ENCODE measurements around the gene IMP4. TPM values are rescaled to one million over a fixed set of nuclear protein-coding genes. Genes with fewer than 3 reads are reported as not detected.

IMP4 gene
- polyA plus RNA-seq, 3 donors, result 57.6 to 81.2 (median 58.5) TPM

DNA sequence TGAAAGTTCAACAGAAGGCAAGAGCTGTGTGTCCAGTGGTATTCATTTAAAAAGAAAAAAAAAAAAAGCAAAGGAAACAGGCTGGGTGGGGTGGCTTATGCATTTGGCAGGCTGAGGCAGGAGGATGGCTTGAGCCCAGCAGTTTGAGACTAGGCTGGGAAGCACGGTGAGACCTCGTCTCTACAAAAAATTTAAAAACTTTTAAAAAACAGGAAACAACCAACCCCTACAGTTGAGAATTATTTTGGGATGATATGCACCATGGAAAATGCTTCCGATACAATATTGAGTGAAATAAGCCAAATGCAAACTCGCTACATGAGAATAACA is 44.3 kb downstream of the IMP4 start:
- H3K27ac Mint-ChIP-seq, result no peak overlapping the region

GRCh38 chr2:130387804-130388203 is 45.1 kb downstream of the IMP4 start:
- Histone ChIP-seq H3K4me2 (replicated peaks; ENCODE audit: extremely low read depth, low read length, poor library complexity, severe bottlenecking) (no peak overlapping the region), H3K4me1 (ENCODE audit: control insufficient read depth in 1 of 2, insufficient read depth in 2 of 2, low read length in 2 of 2) (peaks cover 41 to 46% of the 10 kb centered on the region in 2 donors), H3K36me3 (replicated peaks in 1 of 2; ENCODE audit: control insufficient read depth in 1 of 2, insufficient read depth in 2 of 2, low read length in 2 of 2) (peaks cover 0 to 7% of the 10 kb centered on the region in 2 donors), H3K27me3 (ENCODE audit: control insufficient read depth in 2 of 2, insufficient read depth in 2 of 2, low read length in 2 of 2) (no peaks in the 10 kb centered on the region), H3K4me3 (replicated peaks in 1 of 3; ENCODE audit: low read depth in 2 of 3, low read length in 3 of 3) (no peak overlapping the region), H3K9me3 (replicated peaks in 1 of 2; ENCODE audit: control insufficient read depth in 1 of 2, insufficient read depth in 1 of 2, low read length in 2 of 2) (no peaks in the 10 kb centered on the region), H3K9ac (ENCODE audit: insufficient read depth, low read length, poor library complexity, severe bottlenecking) (no peak overlapping the region), H4K20me1 (ENCODE audit: insufficient read depth, low read length) (peaks cover 3% of the 10 kb centered on the region), H2AFZ (ENCODE audit: insufficient read depth, low read depth, low read length, poor library complexity, severe bottlenecking) (no peak overlapping the region), H3K79me2 (ENCODE audit: insufficient read depth, low read length) (peaks cover 13% of the 10 kb centered on the region), H3K27ac (ENCODE audit: low read depth in 1 of 2, low read length in 2 of 2) (no peak overlapping the region)
- Mint-ChIP-seq H3K4me1 (peaks cover 47% of the 10 kb centered on the region), H3K36me3 (peaks cover 13 to 36% of the 10 kb centered on the region in 2 donors), H3K4me3 (no peak overlapping the region), H3K9me3 (peaks cover 0 to 2% (median 0%) of the 10 kb centered on the region in 7 donors), H3K27ac (no peak overlapping the region), H3K27me3 (ENCODE audit: low read depth in 3 of 3) (peaks cover 0 to 5% (median 3%) of the 10 kb centered on the region in 3 donors)
- intact Hi-C loops (cut with micrococcal nuclease), result no loop called here
- no peak for DNase-seq
- WGBS (ENCODE audit: insufficient coverage), result 100% methylated on average over 3 of the region's 4 CpGs
- TF ChIP-seq, protein P1, sequence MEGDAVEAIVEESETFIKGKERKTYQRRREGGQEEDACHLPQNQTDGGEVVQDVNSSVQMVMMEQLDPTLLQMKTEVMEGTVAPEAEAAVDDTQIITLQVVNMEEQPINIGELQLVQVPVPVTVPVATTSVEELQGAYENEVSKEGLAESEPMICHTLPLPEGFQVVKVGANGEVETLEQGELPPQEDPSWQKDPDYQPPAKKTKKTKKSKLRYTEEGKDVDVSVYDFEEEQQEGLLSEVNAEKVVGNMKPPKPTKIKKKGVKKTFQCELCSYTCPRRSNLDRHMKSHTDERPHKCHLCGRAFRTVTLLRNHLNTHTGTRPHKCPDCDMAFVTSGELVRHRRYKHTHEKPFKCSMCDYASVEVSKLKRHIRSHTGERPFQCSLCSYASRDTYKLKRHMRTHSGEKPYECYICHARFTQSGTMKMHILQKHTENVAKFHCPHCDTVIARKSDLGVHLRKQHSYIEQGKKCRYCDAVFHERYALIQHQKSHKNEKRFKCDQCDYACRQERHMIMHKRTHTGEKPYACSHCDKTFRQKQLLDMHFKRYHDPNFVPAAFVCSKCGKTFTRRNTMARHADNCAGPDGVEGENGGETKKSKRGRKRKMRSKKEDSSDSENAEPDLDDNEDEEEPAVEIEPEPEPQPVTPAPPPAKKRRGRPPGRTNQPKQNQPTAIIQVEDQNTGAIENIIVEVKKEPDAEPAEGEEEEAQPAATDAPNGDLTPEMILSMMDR (IDR thresholded peaks at IDR 0.05), result no peak

More for the DNA sequence above, 44.3 kb downstream of the IMP4 start:
- peaks cover 20 to 43% of the 10 kb centered on the region in 2 donors for H3K36me3 Mint-ChIP-seq
- Histone ChIP-seq H3K27ac (ENCODE audit: low read depth in 1 of 2, low read length in 2 of 2) (no peak overlapping the region), H3K79me2 (ENCODE audit: insufficient read depth, low read length) (peaks cover 21% of the 10 kb centered on the region), H3K9me3 (replicated peaks in 1 of 2; ENCODE audit: control insufficient read depth in 1 of 2, insufficient read depth in 1 of 2, low read length in 2 of 2) (no peaks in the 10 kb centered on the region), H3K4me1 (ENCODE audit: control insufficient read depth in 1 of 2, insufficient read depth in 2 of 2, low read length in 2 of 2) (peaks cover 41 to 44% of the 10 kb centered on the region in 2 donors), H3K4me2 (replicated peaks; ENCODE audit: extremely low read depth, low read length, poor library complexity, severe bottlenecking) (no peak overlapping the region), H4K20me1 (ENCODE audit: insufficient read depth, low read length) (peaks cover 10% of the 10 kb centered on the region), H3K9ac (ENCODE audit: insufficient read depth, low read length, poor library complexity, severe bottlenecking) (no peak overlapping the region), H3K36me3 (replicated peaks in 1 of 2; ENCODE audit: control insufficient read depth in 1 of 2, insufficient read depth in 2 of 2, low read length in 2 of 2) (peaks cover 0 to 15% of the 10 kb centered on the region in 2 donors), H3K27me3 (ENCODE audit: control insufficient read depth in 2 of 2, insufficient read depth in 2 of 2, low read length in 2 of 2) (no peaks in the 10 kb centered on the region), H3K4me3 (replicated peaks in 1 of 3; ENCODE audit: low read depth in 2 of 3, low read length in 3 of 3) (no peak overlapping the region), H2AFZ (ENCODE audit: insufficient read depth, low read depth, low read length, poor library complexity, severe bottlenecking) (no peak overlapping the region)
- peaks cover 0 to 2% (median 0%) of the 10 kb centered on the region in 7 donors for H3K9me3 Mint-ChIP-seq
- peaks cover 45% of the 10 kb centered on the region for H3K4me1 Mint-ChIP-seq
- DNase-seq, result no peak
- TF ChIP-seq, protein P1 (IDR thresholded peaks at IDR 0.05), result no peak
- no peak overlapping the region for H3K4me3 Mint-ChIP-seq
- WGBS (ENCODE audit: insufficient coverage), result no CpG with 5 or more reads among the region's 4 CpGs
- H3K27me3 Mint-ChIP-seq (ENCODE audit: low read depth in 3 of 3), result peaks cover 0 to 2% (median 0%) of the 10 kb centered on the region in 3 donors
- intact Hi-C loops (cut with micrococcal nuclease), result no loop called here

Measured in CD14-positive monocyte (primary cell).